GM19395 (cell line): ENCODE results near the gene FLCN.
"Not testable (repeated sequence)": the region's sequence is repeated elsewhere in the genome, so short reads cannot be mapped to it uniquely, and the experiment has no call there.

ENCODE experiments used
- ATAC-seq: cut with Tn5 transposase; IDR thresholded peaks from one replicate; pipeline ENCODE4 v1.9.1; 2021; ENCODE audit warnings: mild to moderate bottlenecking, moderate library complexity; ENCODE audit not compliant: unreplicated experiment

The FLCN gene, protein sequence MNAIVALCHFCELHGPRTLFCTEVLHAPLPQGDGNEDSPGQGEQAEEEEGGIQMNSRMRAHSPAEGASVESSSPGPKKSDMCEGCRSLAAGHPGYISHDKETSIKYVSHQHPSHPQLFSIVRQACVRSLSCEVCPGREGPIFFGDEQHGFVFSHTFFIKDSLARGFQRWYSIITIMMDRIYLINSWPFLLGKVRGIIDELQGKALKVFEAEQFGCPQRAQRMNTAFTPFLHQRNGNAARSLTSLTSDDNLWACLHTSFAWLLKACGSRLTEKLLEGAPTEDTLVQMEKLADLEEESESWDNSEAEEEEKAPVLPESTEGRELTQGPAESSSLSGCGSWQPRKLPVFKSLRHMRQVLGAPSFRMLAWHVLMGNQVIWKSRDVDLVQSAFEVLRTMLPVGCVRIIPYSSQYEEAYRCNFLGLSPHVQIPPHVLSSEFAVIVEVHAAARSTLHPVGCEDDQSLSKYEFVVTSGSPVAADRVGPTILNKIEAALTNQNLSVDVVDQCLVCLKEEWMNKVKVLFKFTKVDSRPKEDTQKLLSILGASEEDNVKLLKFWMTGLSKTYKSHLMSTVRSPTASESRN

DNA sequence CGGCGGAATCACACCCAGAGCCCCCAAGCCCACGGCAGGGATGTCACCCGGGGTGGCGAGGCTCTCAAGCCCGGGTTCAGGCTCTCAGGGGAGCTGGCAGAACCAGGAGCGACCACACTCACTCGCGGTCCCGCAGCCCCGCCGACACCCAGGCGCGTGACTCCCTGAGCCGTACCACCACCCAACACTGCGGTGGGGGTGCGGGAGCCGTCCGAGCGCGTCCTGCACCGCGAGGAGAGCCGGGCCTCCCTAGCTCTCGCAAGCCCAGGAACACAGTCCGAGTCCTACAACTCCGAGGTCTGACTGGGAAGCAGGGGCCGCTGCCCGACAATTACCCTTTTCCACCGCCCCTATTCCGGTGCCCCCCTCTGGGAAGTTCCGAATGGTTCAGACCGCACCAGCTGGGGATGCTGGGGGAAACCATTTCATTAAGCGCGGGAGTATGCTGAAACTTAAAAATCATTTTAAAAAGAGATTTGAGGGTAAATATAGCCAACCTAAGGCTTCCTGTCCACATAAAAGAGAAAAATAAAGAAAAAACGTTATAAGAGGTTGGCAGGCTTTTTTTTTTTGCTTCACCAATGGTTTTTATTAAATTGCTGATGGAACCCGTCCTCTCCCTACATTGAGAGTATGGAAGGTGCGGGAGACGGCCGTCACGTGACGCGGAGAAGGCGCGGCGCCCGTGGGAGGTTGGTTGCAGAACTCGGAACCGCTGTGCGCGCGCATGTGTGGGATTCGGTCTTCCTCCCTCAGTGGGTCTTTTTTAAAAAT, at the start of gene FLCN:
Gene FLCN (minus strand): TSS at position 143 of the 774 bp plus-strand sequence. CDS start 9,031 bp downstream, outside the sequence.
- ATAC-seq, result peak; percentile 81

DNA sequence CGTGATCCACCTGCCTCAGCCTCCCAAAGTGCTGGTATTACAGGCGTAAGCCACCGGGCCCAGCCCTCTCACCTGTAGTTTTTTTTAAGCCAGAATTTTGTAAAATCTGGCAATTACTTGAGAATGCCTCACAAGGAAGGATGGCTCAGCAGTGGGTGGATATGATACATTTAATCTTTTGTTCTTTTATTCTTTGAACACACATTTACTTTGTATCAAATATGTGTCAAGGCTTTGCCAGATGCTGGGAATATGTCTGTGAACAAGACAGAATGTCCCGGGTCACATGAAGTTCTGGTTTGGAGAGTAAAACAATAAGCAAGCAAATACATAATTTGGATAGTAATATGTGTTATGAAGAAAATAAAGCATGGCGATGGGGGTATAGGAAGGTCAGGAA, 49.0 kb upstream of the FLCN start:
- no peak for ATAC-seq

DNA sequence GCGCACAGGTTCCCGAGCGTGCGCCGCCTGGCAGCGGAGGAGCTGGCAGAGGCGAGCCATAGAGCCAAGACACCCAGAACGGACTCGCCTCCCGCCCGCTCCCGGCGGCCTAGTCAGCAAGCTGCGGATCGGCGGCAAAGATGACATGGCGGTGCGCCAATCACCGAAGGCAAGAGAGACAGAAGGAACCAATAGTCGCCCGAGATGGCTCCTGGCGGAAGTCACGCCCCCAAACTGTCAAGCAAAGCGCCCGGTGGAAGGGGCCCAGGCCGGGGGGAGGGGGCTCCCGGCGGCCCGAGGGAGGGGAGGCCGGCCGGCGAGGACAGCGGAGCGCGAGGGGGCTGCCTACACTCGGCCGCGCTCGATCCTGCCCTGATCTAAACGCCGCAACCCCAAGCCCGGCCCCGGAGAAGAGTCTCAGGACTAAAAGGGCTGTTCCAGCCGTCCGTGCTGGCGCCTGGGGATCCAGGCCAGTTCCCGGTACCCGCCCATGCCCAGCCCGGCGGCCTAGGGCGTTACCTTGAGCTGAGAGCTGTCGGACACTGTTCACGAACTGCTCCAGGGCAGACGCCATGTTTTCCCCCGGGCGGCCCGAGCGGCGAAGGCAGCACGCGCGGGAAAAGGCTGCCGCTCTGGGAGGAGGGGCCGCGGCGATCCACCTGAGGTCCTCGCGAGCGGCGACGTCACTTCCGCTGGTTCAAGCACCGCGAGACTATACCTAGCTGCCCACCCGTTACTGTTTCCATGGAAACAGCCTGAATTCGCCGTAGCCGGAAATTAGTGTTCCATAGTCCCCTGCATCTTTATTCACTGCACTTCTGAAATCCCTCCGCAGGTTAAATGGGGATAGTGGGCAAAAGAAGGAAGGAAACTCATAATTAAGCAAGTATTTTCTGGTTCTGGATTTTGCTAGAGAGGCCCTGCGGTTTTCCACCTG, 43.9 kb upstream of the FLCN start, which contains the start of gene COPS3:
Gene COPS3 (minus strand): TSS at position 634 of the 937 bp plus-strand sequence. CDS start 60 bp downstream, at position 574.
- peak; percentile 91 for ATAC-seq

DNA sequence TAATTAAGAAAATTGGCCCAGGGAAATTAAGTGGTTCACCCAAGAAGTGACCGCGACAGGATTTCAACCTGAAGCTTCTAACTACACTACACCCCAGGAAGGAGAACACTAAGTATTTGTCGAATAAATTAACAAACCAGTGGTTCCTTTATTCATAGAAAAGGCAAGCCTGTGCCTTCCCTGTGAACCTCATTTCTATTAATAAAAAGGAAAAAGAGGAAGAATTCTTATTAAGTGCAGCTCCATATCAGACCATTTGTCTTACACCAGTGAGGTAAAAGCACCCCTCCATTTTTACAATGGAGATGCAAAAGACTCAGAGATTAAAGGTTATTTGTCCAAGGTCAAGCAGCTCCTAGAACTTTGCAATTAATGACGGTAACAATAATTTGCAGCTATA, 42.3 kb upstream of the FLCN start:
- no peak for ATAC-seq

DNA sequence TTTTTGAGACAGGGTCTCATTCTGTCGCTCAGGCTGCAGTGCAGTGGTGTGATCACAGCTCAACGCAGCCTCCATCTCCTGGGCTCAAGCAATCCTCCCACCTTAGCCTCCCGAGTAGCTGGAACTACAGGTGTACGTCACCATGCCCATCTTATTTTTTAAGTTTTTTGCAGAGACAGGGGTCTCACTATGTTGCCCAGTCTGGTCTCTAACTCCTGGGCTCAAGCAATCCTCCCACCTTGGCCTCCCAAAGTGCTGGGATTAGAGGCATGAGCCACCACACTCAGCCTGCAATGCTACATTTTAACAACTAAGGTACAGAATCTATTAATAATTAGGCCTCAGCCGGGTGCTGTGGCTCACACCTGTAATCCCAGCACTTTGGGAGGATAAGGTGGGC, 40.5 kb upstream of the FLCN start:
- not testable (repeated sequence) for ATAC-seq

DNA sequence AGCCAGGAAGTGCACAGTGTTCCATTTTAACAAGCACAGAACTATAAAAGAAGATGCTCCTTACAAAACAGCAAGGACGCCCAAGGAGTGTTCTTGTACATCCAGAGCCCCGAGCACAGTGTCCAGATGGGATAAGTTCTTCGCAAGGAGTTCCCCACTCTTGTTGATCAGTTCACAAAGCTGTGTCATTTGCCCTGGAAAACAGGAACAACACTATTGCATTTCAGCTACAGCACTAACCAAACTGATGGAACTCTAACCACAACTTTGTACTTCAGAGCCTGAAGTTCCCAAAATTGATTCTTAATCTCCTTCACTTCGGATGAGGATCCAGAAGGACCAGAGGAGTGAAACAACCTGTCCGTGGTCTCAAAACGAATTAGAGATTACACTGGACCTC, 39.0 kb upstream of the FLCN start:
- ATAC-seq, result no peak

DNA sequence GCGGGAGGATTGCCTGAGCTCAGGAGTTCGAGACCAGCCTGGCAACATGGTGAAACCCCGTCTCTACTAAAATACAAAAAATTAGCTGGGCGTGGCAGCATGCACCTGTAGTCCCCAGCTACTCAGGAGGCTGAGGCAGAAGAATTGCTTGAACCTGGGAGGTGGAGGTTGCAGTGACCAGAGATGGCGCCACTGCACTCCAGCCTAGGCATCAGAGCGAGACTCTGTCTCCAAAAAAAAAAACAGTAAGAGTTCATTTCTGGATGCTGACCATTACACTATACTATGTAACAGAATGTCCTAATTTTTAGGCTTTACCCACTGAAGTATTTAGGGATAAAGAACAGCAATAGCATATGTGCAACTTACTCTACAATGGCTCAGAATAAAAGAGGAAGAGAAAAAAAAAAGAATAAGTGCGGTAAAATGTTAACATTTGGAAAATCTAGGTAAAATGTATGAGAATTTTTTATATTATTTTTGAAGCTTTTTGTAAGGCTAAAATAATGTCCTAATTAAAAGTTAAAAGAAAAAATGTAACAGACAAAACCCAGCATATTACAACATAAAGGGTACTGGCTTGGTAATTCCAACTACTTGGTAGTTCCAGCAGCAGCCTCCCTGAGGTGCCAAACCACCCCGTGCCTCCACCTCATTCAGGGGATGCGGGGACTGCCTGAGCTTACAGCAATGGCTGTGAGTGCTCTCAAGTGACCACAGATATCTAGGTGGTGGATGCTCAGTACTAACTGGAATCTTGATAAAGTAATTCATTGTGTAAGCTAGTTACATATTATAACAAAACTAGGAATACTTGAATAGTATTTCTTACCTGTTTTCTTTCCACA, 33.2 kb upstream of the FLCN start:
- no peak for ATAC-seq

DNA sequence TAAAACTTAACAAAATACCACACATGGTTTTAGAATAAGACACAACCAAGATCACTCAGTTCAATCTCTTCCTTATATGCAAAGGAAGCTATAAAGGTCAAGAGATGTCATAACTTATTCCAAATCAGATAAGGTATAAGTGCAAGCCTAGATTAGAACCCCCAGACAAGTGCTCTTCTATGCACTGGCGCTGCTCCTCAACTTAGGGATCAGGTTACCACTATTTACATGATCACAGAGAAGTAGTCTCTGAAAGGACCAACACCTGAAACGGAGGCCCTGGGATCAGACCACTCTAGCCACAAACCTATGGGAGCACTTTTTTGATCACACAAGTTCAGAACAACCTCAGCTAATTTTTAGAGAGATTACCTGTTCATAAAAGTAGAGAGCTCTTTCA, 27.5 kb upstream of the FLCN start:
- ATAC-seq, result no peak

DNA sequence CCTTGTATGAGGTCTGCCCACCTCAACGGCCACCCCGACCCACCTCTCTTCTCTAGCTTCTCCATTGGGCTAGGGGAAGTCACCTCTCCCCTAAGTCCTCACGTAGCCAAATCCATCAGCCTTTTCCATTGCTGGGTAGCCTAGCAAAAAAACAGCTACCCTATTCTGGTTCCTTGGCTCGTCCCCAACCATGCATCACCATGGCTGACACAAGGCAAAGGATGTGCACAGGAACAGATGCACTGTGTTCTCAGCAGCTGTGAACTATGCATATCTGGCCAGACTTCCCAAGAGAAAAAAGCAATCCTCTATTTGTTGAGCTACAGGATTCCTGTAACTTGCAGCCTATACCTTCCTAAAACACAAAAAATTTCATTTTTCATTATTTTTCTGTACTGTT, 22.0 kb upstream of the FLCN start:
- ATAC-seq, result no peak

DNA sequence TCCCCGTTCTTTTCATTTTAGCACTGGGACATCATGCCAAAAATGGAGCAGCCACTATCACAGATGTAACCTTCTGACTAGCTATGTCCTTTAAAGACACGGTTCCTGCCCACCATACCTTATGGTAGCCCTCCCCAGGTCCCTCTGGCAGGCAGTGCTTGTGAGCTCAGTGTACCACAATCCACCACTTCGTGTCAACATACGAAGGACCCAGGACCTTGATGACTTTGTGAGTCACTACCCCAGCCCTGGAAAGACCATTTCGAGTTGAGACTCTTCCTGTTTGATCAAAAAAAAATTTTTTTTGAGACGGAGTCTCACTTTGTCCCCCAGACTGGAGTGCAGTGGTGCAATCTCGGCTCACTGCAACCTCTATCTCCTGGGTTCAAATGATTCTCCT, 21.0 kb upstream of the FLCN start:
- no peak for ATAC-seq

DNA sequence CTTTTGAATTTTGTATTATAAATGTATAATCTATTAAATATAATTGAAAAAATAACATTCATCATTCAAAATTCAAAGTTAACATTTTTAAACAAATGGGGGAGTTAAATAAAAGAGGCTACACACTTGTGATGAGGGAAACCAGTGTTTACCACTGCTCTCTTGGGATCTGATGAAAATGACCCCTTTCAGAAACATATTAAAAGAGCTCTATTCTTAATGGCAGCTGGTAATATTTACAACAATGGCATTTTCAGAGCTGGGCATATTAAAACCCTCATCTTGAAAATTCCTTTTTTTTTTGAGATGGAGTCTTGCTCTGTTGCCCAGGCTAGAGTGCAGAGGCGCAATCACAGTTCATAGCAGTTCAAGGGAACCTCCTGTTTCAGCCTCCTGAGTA, 19.3 kb upstream of the FLCN start:
- ATAC-seq, result no peak

DNA sequence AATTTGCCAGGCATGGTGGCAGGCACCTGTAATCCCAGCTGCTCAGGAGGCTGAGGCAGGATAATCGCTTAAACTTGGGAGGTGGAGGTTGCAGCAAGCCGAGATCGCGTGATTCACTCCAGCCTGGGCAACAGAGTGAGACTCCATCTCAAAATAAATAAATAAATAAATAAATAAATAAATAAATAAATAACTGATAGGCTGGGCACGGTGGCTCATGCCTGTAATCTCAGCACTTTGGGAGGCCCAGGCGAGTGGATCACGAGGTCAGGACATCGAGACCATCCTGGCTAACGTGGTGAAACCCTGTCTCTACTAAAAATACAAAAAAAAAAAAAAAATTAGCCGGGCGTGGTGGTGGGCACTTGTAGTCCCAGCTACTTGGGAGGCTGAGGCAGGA, 18.7 kb upstream of the FLCN start:
- not testable (repeated sequence) for ATAC-seq

DNA sequence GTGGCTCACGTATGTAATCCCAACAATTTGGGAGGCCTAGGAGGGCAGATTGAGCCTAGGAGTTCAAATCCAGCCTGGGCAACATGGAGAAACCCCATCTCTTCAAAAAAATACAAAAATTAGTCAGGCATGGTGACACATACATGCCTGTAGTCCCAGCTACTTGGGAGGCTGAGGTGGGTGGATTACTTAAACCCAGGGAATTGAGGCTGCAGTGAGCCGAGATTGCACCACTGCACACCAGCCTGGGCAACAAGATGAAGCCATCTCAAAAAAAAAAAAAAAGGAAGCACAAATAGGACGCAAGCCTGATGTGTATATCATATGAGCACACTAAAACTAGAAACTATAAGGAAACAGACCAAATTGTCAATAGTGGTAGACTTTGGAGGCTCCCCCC, 17.1 kb upstream of the FLCN start:
- ATAC-seq, result no peak

DNA sequence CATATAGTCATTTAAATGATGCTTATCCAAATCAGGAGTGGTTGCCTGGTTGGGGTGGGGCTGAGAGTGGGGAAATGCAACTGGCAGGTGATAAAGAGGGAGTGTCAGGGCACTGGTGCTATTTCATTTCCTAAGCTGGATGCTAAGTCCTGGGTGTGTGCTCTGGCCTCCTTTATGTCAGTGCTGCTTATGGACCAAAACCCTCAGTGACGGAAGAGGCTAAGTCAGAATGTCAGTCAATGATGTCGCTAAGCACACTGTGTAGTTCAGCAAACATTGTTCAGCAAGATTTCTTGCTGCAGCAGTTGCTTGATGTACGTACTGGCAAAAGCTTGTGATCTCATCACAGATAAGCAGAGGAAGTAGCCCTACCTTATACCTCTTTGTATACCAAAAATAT, 16.4 kb upstream of the FLCN start:
- no peak for ATAC-seq

DNA sequence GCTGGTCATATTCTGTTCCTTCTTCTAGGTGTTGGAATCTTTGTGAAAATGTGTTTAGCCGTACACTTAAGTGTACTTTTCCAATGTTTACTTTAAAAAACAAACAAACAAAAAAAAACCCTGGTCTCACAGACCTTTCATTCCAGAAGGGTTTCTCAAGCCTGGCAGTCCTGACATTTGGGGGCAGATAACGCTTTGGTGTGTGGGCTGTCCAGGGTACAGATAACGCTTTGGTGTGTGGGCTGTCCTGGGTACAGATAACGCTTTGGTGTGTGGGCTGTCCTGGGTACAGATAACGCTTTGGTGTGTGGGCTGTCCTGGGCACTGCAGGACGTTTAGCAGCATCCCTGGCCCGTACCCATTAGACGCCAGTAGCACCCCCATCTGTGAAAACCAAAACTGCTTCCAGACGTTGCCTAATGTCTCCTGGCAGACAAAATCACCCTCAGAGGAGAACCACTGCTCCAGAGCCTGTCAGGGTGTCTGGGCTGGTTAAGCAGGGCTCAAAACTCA, 15.2 kb upstream of the FLCN start:
- no peak for ATAC-seq

DNA sequence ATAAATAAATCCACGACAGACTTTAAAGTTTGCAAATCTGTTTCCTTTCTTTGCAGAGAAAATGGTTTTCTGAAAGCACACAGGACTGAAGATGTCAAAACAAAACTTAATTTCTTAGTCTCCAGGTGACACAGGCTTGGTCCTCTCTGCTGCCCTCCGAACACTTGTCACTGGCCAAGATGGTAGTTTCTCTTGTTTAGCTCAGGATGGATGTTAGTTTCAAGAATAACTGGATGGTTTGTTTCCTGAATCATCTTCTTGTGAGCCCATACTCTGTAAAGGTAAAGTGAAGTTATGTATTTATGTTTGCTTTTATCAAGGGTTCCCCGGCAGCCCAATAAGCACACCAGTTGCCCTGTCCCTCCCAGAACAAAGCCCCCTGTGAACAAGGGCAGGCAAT, 9.9 kb upstream of the FLCN start:
- no peak for ATAC-seq

DNA sequence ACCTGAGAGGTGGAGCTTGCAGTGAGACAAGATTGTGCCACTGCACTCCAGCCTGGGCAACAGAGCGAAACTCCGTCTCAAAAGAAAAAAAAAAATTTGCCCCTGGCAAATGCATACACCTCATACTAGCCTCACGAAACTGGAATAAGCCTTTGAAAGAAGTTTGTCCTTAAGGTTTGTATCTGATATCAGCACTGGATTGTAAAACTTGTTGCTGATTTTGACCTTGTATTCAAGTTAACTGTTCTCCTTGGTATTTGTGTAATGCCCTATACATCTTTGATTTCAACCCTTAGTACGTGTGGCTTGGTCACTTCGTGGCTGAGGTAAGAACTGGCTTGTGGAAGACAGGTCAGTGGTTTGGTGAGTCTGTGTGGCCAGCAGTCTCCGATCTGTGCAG, 6.2 kb upstream of the FLCN start:
- ATAC-seq, result no peak

DNA sequence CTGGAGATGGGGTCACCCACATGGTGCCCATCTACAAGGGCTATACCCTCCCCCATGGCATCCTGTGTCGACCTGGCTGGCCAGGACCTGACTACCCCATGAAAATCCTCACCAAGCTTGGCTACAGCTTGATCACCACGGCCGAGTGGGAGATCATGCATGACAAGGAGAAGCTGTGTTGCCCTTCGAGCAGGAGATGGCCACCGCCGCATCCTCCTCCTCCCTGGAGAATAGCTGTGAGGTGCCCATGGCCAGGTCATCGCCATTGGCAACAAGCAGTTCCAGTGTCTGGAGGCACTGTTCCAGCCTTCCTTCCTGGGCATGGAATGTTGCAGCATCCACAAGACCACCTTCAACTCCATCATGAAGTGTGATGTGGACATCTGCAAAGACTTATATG, 5.3 kb upstream of the FLCN start:
- ATAC-seq, result no peak

DNA sequence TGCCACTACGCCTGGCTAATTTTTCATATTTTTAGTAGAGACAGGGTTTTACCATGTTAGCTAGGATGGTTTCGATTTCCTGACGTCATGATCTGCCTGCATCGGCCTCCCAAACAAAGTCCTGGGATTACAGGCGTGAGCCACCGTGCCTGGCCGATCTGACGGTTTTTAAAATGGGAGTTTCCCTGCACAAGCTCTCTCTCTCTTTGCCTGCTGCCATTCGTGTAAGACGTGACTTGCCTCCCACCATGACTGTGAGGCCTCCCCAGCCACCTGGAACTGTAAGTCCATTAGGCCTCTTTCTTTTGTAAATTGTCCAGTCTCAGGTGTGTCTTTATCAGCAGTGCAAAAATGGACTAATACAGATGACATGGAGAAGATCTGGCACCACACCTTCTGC, 4.7 kb upstream of the FLCN start:
- no peak for ATAC-seq

DNA sequence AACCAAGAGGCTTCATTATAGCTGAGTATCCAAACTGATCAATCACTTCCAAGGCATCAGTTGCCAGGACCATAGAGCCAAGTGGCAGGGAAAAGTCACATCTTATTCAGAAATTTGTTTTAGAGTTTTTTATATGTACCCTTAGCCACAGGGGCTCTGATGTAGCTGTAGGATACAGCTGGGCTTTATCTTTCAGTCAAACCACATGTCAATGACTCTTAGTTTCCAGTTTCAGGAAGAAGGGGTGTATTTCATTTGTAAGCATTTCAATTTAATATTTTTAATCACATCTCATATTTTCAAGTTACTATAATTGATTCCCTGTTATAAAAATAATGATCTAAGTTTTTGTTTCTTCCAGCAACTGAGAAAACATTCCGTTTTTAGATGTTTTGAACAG, 2.9 kb upstream of the FLCN start:
- no peak for ATAC-seq
